Activated effector memory CD4-positive, alpha-beta T cell treated with Interleukin-2 at 50 U/mL for 16 hours (primary cell): Measurements from ENCODE around the gene DNASE2.
"Not testable (repeated sequence)": the region's sequence is repeated elsewhere in the genome, so short reads cannot be mapped to it uniquely, and the experiment has no call there.

Source experiments
- DNase-seq: peaks from one replicate; pipeline ENCODE4 v3.0.0-alpha.2; 2020

Gene DNASE2

GRCh38 chr19:12864143-12864542 is 17.1 kb downstream of the DNASE2 start:
- DNase-seq, result no peak

GRCh38 chr19:12859546-12859945 is 21.7 kb downstream of the DNASE2 start:
- DNase-seq, result no peak

GRCh38 chr19:12858041-12858928 is 23.0 kb downstream of the DNASE2 start:
- no peak for DNase-seq

DNA sequence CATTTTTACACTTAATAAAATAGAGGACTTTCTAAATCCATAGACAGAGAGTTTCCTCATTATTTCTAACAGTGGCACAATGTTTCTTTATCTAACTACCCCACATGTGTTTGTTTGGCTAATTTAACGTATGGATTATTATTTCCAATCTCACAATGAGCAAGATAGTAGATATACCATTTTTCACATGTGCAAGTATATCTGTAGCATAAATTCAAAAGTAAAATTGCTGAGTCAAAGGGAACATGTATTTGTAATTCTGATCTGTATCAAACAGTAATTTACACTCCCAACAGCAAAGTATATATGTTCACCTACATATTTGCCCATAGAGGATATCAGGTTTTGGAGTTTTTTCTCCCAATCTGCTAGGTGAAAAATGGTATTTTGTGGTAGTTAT is 24.6 kb downstream of the DNASE2 start:
- DNase-seq, result no peak

GRCh38 chr19:12847159-12848139 is 33.8 kb downstream of the DNASE2 start:
- peak; percentile 67 for DNase-seq

GRCh38 chr19:12846613-12847012 is 34.6 kb downstream of the DNASE2 start:
- not testable (repeated sequence) for DNase-seq

GRCh38 chr19:12843999-12844732 is 37.1 kb downstream of the DNASE2 start:
- DNase-seq, result no peak

DNA sequence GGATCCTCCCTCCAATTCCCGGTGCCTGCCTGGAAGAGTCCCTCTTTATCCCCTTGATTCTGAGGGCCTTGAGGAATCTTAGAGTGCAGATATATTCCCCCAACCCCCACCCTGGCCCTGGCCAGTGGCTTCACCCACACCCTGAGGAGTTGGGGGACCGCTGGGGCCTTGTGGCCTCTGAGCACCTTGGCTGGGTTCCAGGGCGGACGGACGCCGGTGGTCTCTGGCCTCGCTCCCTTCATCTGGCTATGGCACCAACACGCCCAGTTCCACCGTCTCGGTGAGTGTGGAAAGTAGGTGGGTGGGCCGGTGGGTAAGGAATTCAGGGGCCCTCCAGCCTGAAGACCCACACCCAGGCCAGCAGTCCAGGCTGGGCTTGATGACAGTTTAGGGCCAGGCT is 37.9 kb downstream of the DNASE2 start:
- DNase-seq, result no peak

GRCh38 chr19:12842511-12842910 is 38.7 kb downstream of the DNASE2 start:
- no peak for DNase-seq

- DNase-seq, result no peak
Observed at GRCh38 chr19:12841094-12841493, 40.2 kb downstream of the DNASE2 start.

DNA sequence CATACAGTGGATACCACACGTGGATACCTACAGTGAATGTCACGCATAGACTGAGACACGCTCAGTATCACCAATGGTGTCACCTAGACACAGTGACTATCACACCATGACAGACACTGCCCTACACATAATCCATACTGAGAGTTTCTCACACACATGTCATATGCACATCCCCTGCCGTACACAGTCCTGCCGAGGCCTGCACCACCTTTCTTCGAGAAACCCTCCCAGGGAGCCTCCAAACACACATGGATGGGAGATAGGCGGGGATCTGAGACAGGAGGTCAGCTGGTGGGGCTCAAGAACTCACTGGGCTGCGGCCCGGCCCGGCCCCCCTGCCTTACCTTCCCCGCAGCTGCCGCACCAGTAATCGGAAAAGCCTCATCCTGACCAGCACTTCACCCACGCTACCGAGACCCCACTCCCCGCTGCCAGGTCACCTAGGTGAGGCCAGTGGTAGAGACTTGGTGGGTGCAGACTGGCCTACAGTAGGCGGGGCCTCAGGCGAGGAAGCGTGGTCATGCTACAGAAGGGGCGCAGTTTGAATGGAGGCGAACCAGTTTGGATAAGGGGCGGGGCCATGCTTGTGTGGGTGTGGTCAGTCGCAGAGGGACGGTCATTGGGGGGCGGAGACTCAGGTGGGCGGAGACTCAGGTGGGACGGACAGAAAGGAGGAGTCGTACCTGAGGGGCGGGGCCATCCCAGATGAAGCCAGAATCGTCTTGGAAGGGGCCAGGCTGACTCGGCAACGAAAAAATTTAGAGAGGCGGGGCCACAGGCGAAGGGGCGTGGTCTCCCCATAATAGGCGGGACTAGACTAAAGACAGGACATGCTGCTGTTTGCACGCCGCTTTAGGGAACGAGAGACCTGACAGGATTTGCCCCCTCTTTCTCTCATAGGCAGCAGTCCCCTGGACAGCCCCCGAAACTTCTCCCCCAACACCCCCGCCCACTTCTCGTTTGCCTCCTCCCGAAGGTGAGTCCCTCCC is 40.9 kb downstream of the DNASE2 start:
- DNase-seq, result no peak

GRCh38 chr19:12838886-12839756 is 42.1 kb downstream of the DNASE2 start:
- DNase-seq, result no peak

- DNase-seq, result peak; percentile 29
Observed at GRCh38 chr19:12838182-12838885, 42.9 kb downstream of the DNASE2 start, which contains the start of gene MAST1. TSS of gene MAST1 (plus strand) at chr19:12838515. CDS start at chr19:12838573, 58 bp downstream.

- no peak for DNase-seq
Observed at GRCh38 chr19:12837225-12837624, 44.0 kb downstream of the DNASE2 start.

GRCh38 chr19:12836529-12836863 is 44.8 kb downstream of the DNASE2 start:
- no peak for DNase-seq

DNA sequence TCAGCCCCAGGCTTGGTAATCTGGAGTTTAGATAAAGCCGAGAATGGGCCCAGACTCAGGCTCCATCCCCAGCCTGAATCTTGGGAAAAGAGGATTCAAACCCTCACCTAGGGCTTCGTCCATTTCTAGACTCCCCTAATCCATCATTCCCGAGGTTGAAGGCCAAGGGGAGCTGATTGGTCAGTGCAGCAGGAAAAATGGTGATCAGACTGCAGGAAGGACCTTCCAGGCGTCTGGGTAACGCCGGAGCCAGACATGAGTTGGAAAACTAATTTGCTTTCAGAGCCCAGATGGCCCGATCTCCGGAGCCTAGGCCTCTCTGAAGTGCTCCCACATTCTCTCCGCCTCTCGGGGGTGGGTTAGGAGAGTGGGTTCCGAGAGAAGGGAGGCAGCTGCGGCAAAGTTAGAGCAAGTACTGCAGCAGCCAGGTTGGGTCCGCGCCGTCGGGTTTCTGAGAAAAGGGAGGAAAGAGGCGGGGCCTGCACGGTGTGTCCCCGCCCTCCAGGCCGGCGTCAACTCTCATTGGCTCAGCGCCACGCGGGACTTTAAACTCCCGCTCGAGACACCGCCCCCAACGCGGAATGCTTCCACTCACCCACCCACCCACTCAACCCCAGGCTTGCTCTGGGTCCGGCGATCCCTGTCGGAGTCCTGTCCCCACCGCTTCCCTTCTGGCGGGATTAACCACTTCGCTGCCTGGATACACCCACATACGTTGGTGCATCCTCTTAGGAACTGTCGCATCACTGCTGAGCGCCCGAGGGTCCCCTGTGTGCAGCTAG is 46.1 kb downstream of the DNASE2 start:
- no peak for DNase-seq

DNA sequence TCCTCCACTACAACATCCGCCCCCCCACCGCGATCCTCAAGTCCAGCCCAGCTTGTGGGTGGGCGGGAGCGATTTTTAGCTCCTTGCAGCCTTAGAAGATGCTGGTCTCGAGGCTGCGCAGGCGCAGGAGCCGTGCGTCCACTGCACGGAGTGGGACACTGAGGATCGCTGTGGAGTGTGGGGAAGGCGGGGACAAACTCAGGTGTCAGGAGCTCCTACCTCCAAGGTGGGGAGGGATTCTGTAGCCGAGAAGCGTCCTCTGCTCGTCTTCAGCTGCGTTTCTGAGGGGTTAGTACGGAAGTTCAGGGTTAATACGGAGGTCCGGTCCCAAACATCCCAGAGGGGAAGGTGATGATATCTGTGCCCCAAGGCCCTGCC is 46.7 kb downstream of the DNASE2 start, which contains the start of gene RTBDN:
Gene RTBDN, minus strand, starts transcription at position 14 of the 378 bp plus-strand sequence. CDS start 4,600 bp downstream, outside the sequence.
- no peak for DNase-seq

GRCh38 chr19:12833738-12834565 is 47.3 kb downstream of the DNASE2 start:
- no peak for DNase-seq
